GM21447 (cell line): ENCODE results near the gene RAB37.

Experiments
- ATAC-seq: cut with Tn5 transposase; IDR thresholded peaks from one replicate; pipeline ENCODE4 v1.9.1; 2021; ENCODE audit not compliant: unreplicated experiment

The RAB37 gene

GRCh38 chr17:74728033-74728701 lies 8.9 kb upstream of the RAB37 start:
- ATAC-seq: no peak

GRCh38 chr17:74728702-74729075 lies 8.4 kb upstream of the RAB37 start:
- ATAC-seq: no peak

- ATAC-seq: no peak
These were observed 7.7 kb upstream of the RAB37 start for GRCh38 chr17:74729368-74729767.

DNA sequence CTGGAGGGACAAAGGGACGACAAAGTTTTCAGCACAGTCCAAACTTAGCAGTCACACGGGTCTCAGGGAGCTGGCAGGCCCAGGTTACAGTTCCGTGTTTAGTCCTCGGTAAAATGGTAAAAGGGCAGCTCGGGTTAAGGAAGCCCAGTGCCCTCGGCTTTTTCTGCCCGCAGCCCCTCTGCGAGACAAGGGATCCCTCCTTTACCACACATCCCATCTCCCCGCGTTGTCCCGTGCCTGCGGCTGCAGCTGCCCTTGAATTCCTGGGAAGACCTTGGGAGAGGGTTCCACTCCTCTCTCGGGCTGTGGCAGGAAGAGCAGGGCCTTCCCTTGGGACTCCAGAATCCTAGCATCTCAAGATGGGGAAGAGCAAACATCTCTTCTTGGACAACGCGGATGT lies 7.2 kb upstream of the RAB37 start:
- ATAC-seq: no peak

DNA sequence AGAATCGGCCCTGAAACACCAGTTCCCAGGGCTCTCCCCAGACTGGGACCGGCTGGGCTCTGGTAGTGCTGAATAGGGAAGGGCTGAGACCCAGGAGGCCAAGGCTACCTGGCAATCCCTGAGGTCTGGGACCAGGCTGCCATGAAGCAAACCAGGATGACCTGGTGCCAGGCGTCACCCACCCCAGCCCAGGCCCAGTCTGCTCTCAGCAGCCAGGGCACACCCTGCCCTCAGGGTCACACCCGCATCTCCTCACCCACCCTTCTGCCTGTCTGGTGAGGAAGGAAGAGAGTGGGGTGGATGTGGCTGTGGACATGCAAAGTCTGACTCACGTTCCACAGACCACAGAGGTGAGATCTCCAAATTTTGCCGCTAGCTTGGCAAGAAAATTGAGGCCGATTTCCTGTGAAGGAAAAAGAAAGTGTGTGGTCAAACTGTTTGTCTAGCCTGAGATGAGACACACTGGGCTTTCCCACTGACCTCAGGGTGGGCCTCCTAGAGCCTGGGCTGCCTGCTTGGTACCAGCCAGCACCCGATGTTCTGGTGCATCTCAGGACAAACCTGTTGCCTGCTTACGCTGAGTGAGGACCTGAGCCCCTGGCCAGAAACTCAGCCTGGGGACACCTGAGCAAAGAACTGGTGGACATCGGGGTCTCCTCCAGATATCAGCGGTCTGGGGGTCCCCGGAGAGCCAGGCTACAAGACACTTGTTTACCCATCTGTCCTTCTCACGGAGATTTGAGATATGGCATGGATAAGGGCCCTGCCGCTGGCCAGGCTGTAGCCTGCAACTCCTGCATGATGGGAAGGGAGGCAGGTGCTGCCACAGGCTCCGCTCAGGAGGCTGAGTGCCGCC lies 6.3 kb upstream of the RAB37 start:
- ATAC-seq: no peak

DNA sequence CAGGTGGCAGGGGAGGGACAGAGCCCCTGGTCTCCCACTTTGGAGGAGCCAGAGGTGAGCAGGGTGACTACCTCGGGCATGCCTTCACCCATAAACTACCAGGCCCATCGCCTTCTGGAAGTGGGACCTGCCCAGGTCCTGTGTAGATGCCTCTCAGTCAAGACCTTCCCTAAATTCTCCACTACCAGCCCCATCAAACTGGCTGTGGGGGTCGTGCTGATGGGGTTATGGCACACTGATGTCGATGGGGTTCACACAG lies 5.8 kb upstream of the RAB37 start:
- no peak for ATAC-seq

DNA sequence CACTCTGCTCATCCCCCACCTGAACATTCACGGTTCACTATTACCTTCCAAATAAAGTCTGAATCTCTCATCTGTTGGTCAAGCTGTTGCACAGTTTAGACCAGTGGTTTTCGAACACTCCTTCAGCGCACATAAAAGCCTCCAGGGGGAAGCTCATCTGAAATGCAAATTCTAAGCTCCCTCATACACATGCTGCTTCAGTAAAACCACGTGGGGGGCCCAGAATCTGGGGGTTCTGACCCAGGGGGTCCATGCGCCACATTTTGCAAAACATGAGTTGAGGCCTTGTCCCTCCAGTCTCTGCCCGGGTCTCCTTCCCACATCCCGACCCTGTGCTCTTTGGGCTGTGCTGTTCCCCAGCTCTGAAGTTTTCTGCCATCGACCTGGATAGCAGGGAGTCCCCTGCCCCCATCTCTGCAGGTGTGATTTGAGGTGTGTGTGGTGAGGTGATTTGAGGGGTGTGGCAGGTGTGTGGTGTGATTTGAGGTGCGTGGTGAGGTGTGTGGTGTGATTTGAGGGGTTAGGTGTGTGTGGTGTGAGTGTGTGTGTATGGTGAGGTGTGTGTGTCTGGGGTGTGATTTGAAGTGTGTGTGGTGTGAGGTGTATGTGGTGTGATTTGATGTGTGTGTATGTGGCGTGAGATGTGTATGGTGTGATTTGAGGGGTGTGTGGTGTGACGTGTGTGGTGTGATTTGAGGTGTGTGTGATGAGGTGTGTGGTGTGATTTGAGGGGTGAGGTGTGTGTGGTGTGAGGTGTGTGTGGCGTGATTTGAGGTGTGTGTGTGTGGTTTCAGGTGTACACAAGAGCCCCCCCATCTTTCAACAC lies 4.8 kb upstream of the RAB37 start:
- ATAC-seq: no peak

DNA sequence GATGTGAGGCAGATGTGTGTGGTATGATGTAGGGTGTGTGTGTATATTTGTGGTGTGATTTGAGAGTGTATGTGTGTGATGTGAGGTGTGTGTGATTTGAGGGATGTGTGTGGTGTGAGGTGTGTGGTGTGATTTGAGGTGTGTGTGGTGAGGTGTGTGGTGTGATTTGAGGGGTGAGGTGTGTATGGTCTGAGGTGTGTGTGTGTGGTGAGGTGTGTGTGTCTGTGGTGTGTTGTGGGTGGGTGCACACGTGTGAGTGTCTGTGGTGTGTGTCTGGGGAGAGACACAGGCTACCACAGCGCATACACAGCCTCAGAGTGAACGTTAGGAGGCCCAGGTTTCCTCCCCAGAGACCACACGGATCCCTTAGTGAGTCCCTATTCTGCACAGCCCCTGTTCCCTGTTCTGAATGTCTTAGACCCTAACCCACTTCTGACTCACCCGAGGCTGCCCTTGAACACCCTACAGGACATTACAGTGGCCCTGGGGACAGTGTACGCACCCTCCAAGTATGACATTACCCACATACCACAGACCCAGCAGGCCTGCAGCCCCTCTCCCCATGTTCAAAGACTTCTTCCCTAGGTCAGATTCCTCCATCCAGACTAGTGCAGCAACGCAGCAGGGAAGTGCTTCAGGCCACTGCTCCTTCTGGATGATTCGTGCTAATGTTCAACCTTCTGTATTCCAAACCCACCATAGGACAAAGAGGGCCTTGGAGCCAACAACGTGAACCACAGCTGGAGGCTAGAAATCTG lies 3.5 kb upstream of the RAB37 start:
- ATAC-seq: no peak

- ATAC-seq: no peak
These were observed 2.8 kb upstream of the RAB37 start for GRCh38 chr17:74734256-74734655.

- no peak for ATAC-seq
These were observed 419 bp downstream of the RAB37 start for GRCh38 chr17:74737299-74738050.

DNA sequence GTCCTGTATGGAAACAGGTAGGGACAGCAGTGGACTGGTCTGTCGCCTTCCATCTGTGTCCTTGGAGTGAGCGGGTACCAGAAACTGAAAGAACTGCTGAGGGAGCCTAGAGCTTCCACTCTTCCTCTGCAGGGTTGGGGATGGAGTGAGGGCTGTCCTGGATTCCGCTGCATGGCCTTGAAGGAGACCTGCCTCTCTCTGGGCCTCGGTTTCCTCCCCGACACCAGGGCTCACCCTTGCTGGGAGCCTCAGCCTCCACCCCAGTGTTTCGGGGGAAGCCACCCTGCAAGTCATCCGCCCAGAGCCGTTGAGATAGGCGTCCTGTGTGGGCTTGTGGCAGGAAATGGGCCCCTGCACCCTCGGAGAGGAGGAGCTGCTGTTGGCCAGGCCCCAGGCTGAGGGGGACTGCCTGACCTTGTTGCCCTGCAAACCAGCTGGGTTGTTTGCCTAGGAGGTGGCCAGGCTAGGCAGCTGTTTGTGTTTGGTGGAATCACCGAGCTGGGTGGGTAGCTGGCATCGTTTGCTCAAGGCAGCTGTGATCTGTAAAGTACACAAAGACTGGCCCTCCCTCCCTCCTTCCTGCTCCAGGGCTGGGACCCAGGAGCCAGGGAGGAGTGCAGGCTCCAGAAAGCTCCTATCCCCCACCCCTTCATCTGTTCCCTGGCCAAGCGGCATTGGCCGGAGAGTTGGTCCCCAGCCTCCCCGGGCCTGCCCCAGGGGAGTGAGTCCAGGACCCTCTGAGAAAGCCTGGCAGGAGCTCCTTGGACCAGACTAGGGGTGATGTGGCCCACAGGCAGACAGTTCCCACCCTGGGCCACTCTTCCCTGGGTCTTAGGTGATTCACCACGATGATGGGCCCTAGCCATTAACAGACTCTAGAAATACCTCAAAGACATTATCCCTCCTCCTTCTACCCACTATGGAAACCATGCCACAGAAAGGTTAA lies 1.3 kb downstream of the RAB37 start:
- peak; percentile 53 for ATAC-seq

GRCh38 chr17:74739227-74739831 lies 2.3 kb downstream of the RAB37 start:
- ATAC-seq: no peak

DNA sequence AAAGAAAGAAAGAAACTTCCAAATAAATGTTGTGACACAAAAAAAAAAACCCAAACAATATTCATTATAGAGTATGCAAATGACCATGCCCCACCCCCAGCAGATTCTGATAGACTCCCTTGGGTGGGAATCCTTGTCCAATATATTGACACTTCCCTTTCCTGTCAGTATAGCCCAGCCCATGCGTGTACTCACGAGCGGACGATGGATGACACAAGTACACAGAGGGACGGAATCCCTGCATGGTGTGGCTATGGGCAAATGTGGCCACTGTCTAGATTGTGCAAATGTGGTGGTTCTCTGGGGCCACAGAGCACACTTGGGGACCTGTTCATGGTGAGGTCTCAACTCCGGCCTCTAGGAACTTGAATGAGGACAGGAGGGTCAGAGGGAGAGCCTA lies 3.1 kb downstream of the RAB37 start:
- no peak for ATAC-seq

DNA sequence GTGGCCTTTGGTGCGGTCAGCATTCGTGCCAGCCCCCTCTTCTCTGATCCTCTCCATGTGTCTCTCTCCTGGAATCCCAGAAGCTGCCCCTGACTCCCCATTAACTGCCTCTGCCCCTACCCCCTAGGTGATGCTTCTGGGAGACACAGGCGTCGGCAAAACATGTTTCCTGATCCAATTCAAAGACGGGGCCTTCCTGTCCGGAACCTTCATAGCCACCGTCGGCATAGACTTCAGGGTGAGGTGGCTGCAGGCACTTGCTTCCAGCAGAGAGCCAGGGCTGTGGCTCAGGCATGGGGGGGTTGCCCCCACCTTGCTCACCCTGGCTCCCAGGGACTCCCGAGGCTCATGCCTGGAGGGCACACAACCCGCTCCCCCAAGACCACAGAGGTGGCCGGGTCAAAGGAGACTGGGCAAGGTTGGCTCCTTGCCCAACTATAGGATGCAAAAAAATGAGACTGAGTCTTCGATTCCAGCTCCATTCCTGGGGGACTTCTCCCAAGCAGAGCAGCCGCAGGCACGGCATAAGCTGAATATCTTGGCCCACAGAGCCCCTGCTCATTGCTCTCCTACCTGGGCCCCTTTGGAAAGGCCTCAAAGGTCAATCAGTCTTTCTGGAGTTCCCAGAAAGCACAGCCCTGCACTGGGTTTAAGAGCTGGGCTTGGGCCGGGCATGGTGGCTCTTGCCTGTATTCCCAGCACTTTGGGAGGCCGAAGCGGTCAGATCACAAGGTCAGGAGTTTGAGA lies 3.8 kb downstream of the RAB37 start:
- ATAC-seq: no peak

GRCh38 chr17:74742153-74742515 lies 5.1 kb downstream of the RAB37 start:
- ATAC-seq: peak; percentile 51

GRCh38 chr17:74742978-74743545 lies 6.0 kb downstream of the RAB37 start:
- no peak for ATAC-seq

DNA sequence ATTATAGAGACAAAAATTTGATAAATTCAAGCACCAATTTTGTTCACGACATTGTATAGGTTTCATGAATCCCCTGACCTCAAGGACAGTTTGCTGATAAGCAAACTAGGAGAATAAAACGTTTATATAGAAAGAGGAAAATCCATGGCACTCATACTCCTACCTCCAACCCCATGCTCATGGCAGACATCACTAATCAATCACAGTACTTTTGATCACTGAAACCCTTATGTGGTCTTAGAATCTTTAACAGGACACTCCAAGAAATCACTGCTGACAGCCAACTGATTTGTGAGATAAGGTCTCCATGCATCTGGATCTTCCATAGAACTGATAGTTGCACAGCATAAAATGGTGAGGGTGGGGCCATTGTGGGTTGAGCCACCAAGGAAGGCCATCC lies 6.7 kb downstream of the RAB37 start:
- ATAC-seq: no peak

- ATAC-seq: no peak
These were observed 7.3 kb downstream of the RAB37 start for GRCh38 chr17:74744349-74744713.
